Measurements from ENCODE around the gene PRPF8.

- no peak for TF ChIP-seq YY1 (IDR thresholded peaks at IDR 0.05; ENCODE audit: insufficient read depth, insufficient read length)
- no peak for TF ChIP-seq SUZ12 (IDR thresholded peaks at IDR 0.05; ENCODE audit: extremely low read depth, insufficient read depth, insufficient read length)
Observed at GRCh38 chr17:1646199-1646875, 38.3 kb downstream of the PRPF8 start.

Measured in NT2/D1 (cell line).